GM23338 (cell line): ENCODE results near the gene KRT1. TPM values are rescaled to one million over a fixed set of nuclear protein-coding genes. Genes with fewer than 3 reads are reported as not detected.

ENCODE experiments used
- ATAC-seq: fragments of 200-7000 bp; cut with Tn5 transposase; 3 replicates; pipeline ENCODE4 v1.9.1; 2020
- DNase-seq: peaks from one replicate; pipeline ENCODE4 v3.0.0-alpha.2; 2015; ENCODE audit warnings: low spot score
- H2AFZ ChIP-seq: fragments of 200-600 bp; sonication (generic); 2 replicates; pipeline ENCODE4 v1.8.0; 2016; ENCODE audit warnings: antibody characterized with exemption, mild to moderate bottlenecking, moderate library complexity
- H3F3A ChIP-seq: fragments of 200-600 bp; sonication (generic); replicated peaks from 2 replicates; pipeline ENCODE4 v1.8.0; 2017; ENCODE audit warnings: antibody characterized with exemption, mixed run types, low read depth
- H3K27ac ChIP-seq: fragments of 200-600 bp; sonication (generic); 2 replicates; pipeline ENCODE4 v1.6.1; 2016; ENCODE audit warnings: low read depth
- H3K27me3 ChIP-seq: fragments of 200-600 bp; sonication (generic); 2 replicates; pipeline ENCODE4 v1.8.0; 2016; ENCODE audit warnings: mild to moderate bottlenecking, mixed run types, moderate library complexity; ENCODE audit not compliant: insufficient read depth
- H3K36me3 ChIP-seq: fragments of 200-600 bp; sonication (generic); 2 replicates; pipeline ENCODE4 v1.8.0; 2016; ENCODE audit warnings: mild to moderate bottlenecking; ENCODE audit not compliant: insufficient read depth
- H3K4me1 ChIP-seq: fragments of 200-600 bp; sonication (generic); 2 replicates; pipeline ENCODE4 v1.8.0; 2016; ENCODE audit warnings: mild to moderate bottlenecking, moderate library complexity; ENCODE audit not compliant: insufficient read depth
- H3K4me2 ChIP-seq: fragments of 200-600 bp; sonication (generic); 2 replicates; pipeline ENCODE4 v1.7.1; 2017; ENCODE audit warnings: mixed run types
- H3K4me3 ChIP-seq: fragments of 200-600 bp; sonication (generic); 2 replicates; pipeline ENCODE4 v1.6.1; 2016; ENCODE audit warnings: mixed run types
- H3K79me2 ChIP-seq: fragments of 200-600 bp; sonication (generic); replicated peaks from 2 replicates; pipeline ENCODE4 v1.8.0; 2017; ENCODE audit warnings: mild to moderate bottlenecking; ENCODE audit not compliant: insufficient read depth
- H3K9me2 ChIP-seq: fragments of 200-600 bp; sonication (generic); 2 replicates; pipeline ENCODE4 v1.8.0; 2017; ENCODE audit not compliant: insufficient read depth
- H4K20me1 ChIP-seq: fragments of 200-600 bp; sonication (generic); replicated peaks from 2 replicates; pipeline ENCODE4 v1.8.0; 2017; ENCODE audit warnings: mild to moderate bottlenecking; ENCODE audit not compliant: insufficient read depth
- H3K27ac Mint-ChIP-seq: 2 replicates; pipeline ENCODE4 v1.8.0; 2020; ENCODE audit warnings: inconsistent platforms, mild to moderate bottlenecking, moderate library complexity, mixed read lengths
- H3K27me3 Mint-ChIP-seq: 3 replicates; pipeline ENCODE4 v1.8.0; 2022; ENCODE audit warnings: low read depth, mild to moderate bottlenecking, moderate library complexity, mixed read lengths, inconsistent platforms; ENCODE audit not compliant: insufficient read depth, poor library complexity
- H3K36me3 Mint-ChIP-seq: 3 replicates; pipeline ENCODE4 v1.8.0; 2021; ENCODE audit warnings: low read depth, mild to moderate bottlenecking, inconsistent platforms, moderate library complexity, mixed read lengths
- H3K4me1 Mint-ChIP-seq: 3 replicates; pipeline ENCODE4 v1.8.0; 2020; ENCODE audit warnings: mild to moderate bottlenecking, inconsistent platforms, mixed read lengths
- H3K4me3 Mint-ChIP-seq: 3 replicates; pipeline ENCODE4 v1.8.0; 2021; ENCODE audit warnings: moderate library complexity, mild to moderate bottlenecking, inconsistent platforms, mixed read lengths
- H3K9me3 Mint-ChIP-seq: 3 replicates; pipeline ENCODE4 v1.8.0; 2020; ENCODE audit warnings: moderate library complexity, mild to moderate bottlenecking, inconsistent platforms, mixed read lengths
- EZH2phosphoT487 ChIP-seq: fragments of 200-600 bp; sonication (generic); IDR thresholded peaks from one replicate; pipeline ENCODE4 v1.8.1; 2018; ENCODE audit warnings: antibody characterized with exemption; ENCODE audit not compliant: unreplicated experiment
- JUNB ChIP-seq: IDR thresholded peaks from one replicate; pipeline ENCODE4 v1.6.1; 2016; ENCODE audit warnings: antibody characterized with exemption; ENCODE audit not compliant: unreplicated experiment
- NANOG ChIP-seq: IDR thresholded peaks from 2 replicates; pipeline ENCODE4 v1.6.1; 2016; ENCODE audit warnings: antibody characterized with exemption, borderline replicate concordance
- STAT1 ChIP-seq: IDR thresholded peaks from one replicate; pipeline ENCODE4 v1.6.1; 2016; ENCODE audit warnings: antibody characterized with exemption; ENCODE audit not compliant: unreplicated experiment
- ZNF114 ChIP-seq: fragments of 250-450 bp; sonication (Bioruptor Pico); IDR thresholded peaks from 2 replicates; pipeline ENCODE4 v1.5.0; 2020; ENCODE audit warnings: mild to moderate bottlenecking, moderate library complexity
- ZNF331 ChIP-seq: fragments of 250-450 bp; sonication (Bioruptor Pico); IDR thresholded peaks from 2 replicates; pipeline ENCODE4 v1.5.0; 2020; ENCODE audit warnings: low read depth, mild to moderate bottlenecking, moderate library complexity
- polyA plus RNA-seq: library from polyadenylated mRNA; unstranded; fragments of >200 nt; fragmentation: Nextera tagmentation; extraction: Ambion mirVana; gene quantifications from 2 replicates; pipeline ENCODE4 v1.2.1, GENCODE V29; 2016
- total RNA-seq: library from RNA; depleted of rRNA; stranded (reverse); fragments of >200 nt; shearing (Covaris generic); gene quantifications from 2 replicates; pipeline ENCODE4 v1.2.3, GENCODE V29; 2014
- TF ChIP-seq, protein P1 (sequence below): IDR thresholded peaks from 2 replicates; pipeline ENCODE4 v1.6.1; 2016; ENCODE audit warnings: antibody characterized with exemption
- TF ChIP-seq, protein P2 (sequence below): IDR thresholded peaks from one replicate; pipeline ENCODE4 v1.6.1; 2018; ENCODE audit warnings: antibody characterized with exemption; ENCODE audit not compliant: unreplicated experiment
- TF ChIP-seq, protein P3 (sequence below): fragments of 250-450 bp; sonication (Bioruptor Pico); IDR thresholded peaks from 2 replicates; pipeline ENCODE4 v1.5.0; 2020; ENCODE audit warnings: mild to moderate bottlenecking, moderate library complexity
- TF ChIP-seq, protein P4 (sequence below), 2 experiments: fragments of 200-600 bp in 1 of 2; sonication (generic) in 1 of 2; conservative IDR thresholded peaks; 2 replicates each; pipeline versions ENCODE4 v1.5.1 to v1.6.1; 2016 to 2017; ENCODE audit warnings: antibody characterized with exemption in 2 of 2, low read depth in 2 of 2, mild to moderate bottlenecking in 2 of 2, moderate library complexity in 1 of 2

The KRT1 gene
- total and polyA plus RNA-seq, 2 experiments from 2014 or later, result not detected

DNA sequence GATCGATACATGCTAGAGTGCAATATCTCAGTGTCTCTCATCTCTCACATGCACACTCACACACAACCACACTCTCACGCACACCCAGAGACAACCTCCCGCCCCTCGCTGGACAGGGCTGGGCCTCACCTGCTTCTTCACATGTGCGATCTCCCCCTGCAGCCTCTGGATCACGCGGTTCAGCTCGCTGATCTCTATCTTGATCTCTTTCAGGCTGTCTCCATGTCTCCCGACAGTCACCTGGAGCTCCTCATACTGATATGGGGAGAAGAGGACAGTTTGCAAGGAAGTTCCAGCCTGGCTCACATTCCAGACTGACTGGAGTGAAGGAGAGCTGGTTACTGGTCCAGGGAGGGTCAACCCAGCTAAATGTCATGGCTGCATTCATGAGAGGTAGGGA is 32.6 kb downstream of the KRT1 start:
- no peak overlapping the region for H3K27ac Mint-ChIP-seq
- H3K36me3 Mint-ChIP-seq, result no peaks in the 10 kb centered on the region
- TF ChIP-seq ZNF114 (CRISPR knock-in tag) (no peak), EZH2phosphoT487 (no peak), JUNB (no peak), NANOG (no peak)
- TF ChIP-seq, protein P1, sequence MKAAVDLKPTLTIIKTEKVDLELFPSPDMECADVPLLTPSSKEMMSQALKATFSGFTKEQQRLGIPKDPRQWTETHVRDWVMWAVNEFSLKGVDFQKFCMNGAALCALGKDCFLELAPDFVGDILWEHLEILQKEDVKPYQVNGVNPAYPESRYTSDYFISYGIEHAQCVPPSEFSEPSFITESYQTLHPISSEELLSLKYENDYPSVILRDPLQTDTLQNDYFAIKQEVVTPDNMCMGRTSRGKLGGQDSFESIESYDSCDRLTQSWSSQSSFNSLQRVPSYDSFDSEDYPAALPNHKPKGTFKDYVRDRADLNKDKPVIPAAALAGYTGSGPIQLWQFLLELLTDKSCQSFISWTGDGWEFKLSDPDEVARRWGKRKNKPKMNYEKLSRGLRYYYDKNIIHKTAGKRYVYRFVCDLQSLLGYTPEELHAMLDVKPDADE, result no peak
- TF ChIP-seq, protein P2, sequence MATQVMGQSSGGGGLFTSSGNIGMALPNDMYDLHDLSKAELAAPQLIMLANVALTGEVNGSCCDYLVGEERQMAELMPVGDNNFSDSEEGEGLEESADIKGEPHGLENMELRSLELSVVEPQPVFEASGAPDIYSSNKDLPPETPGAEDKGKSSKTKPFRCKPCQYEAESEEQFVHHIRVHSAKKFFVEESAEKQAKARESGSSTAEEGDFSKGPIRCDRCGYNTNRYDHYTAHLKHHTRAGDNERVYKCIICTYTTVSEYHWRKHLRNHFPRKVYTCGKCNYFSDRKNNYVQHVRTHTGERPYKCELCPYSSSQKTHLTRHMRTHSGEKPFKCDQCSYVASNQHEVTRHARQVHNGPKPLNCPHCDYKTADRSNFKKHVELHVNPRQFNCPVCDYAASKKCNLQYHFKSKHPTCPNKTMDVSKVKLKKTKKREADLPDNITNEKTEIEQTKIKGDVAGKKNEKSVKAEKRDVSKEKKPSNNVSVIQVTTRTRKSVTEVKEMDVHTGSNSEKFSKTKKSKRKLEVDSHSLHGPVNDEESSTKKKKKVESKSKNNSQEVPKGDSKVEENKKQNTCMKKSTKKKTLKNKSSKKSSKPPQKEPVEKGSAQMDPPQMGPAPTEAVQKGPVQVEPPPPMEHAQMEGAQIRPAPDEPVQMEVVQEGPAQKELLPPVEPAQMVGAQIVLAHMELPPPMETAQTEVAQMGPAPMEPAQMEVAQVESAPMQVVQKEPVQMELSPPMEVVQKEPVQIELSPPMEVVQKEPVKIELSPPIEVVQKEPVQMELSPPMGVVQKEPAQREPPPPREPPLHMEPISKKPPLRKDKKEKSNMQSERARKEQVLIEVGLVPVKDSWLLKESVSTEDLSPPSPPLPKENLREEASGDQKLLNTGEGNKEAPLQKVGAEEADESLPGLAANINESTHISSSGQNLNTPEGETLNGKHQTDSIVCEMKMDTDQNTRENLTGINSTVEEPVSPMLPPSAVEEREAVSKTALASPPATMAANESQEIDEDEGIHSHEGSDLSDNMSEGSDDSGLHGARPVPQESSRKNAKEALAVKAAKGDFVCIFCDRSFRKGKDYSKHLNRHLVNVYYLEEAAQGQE, result no peak
- no peaks in the 10 kb centered on the region for H3F3A ChIP-seq
- H3K36me3 ChIP-seq, result no peaks in the 10 kb centered on the region
- H3K4me1 ChIP-seq, result no peaks in the 10 kb centered on the region
- H4K20me1 ChIP-seq, result no peaks in the 10 kb centered on the region
- 0 out of 2 replicates have a peak, but pooled peaks cover 4% of the 10 kb centered on the region for H3K9me2 ChIP-seq
- peaks cover 10% of the 10 kb centered on the region; the same call in 2 of the 3 replicates for H3K9me3 Mint-ChIP-seq
- no peak overlapping the region for H3K4me2 ChIP-seq
- H3K4me1 Mint-ChIP-seq, result no peaks in the 10 kb centered on the region
- DNase-seq (no peak), ATAC-seq (no peak)
- no peaks in the 10 kb centered on the region for H3K79me2 ChIP-seq
- H3K27ac ChIP-seq, result no peak overlapping the region
- peaks cover 8% of the 10 kb centered on the region for H3K27me3 Mint-ChIP-seq
- H2AFZ ChIP-seq, result no peak overlapping the region
- no peak overlapping the region for H3K4me3 ChIP-seq
- H3K27me3 ChIP-seq, result no peaks in the 10 kb centered on the region
- H3K4me3 Mint-ChIP-seq, result no peak overlapping the region

DNA sequence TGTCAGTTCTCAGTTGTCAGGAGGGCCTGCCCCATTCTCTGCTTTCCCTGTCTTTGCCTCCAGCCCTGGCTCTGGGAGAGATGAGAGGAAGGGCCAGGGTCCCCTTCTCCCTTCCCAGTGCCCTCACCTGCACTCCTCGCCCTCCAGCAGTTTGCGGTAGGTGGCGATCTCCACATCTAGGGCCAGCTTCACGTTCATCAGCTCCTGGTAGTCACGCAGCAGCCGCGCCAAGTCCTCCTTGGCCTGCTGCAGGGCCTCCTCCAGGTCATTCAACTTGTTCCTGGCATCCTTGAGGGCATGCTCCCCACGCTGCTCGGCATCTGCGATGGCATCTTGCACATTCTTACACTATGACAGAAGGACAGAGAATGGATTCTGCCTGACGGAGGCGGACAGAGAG is 33.6 kb downstream of the KRT1 start:
- no peaks in the 10 kb centered on the region for H3K27me3 ChIP-seq
- H3K27ac ChIP-seq, result no peak overlapping the region
- no peak overlapping the region for H3K27ac Mint-ChIP-seq
- no peaks in the 10 kb centered on the region for H3K36me3 Mint-ChIP-seq
- TF ChIP-seq STAT1, result no peak
- no peak for TF ChIP-seq ZNF331 (CRISPR knock-in tag)
- TF ChIP-seq JUNB, result no peak
- TF ChIP-seq, protein P3, sequence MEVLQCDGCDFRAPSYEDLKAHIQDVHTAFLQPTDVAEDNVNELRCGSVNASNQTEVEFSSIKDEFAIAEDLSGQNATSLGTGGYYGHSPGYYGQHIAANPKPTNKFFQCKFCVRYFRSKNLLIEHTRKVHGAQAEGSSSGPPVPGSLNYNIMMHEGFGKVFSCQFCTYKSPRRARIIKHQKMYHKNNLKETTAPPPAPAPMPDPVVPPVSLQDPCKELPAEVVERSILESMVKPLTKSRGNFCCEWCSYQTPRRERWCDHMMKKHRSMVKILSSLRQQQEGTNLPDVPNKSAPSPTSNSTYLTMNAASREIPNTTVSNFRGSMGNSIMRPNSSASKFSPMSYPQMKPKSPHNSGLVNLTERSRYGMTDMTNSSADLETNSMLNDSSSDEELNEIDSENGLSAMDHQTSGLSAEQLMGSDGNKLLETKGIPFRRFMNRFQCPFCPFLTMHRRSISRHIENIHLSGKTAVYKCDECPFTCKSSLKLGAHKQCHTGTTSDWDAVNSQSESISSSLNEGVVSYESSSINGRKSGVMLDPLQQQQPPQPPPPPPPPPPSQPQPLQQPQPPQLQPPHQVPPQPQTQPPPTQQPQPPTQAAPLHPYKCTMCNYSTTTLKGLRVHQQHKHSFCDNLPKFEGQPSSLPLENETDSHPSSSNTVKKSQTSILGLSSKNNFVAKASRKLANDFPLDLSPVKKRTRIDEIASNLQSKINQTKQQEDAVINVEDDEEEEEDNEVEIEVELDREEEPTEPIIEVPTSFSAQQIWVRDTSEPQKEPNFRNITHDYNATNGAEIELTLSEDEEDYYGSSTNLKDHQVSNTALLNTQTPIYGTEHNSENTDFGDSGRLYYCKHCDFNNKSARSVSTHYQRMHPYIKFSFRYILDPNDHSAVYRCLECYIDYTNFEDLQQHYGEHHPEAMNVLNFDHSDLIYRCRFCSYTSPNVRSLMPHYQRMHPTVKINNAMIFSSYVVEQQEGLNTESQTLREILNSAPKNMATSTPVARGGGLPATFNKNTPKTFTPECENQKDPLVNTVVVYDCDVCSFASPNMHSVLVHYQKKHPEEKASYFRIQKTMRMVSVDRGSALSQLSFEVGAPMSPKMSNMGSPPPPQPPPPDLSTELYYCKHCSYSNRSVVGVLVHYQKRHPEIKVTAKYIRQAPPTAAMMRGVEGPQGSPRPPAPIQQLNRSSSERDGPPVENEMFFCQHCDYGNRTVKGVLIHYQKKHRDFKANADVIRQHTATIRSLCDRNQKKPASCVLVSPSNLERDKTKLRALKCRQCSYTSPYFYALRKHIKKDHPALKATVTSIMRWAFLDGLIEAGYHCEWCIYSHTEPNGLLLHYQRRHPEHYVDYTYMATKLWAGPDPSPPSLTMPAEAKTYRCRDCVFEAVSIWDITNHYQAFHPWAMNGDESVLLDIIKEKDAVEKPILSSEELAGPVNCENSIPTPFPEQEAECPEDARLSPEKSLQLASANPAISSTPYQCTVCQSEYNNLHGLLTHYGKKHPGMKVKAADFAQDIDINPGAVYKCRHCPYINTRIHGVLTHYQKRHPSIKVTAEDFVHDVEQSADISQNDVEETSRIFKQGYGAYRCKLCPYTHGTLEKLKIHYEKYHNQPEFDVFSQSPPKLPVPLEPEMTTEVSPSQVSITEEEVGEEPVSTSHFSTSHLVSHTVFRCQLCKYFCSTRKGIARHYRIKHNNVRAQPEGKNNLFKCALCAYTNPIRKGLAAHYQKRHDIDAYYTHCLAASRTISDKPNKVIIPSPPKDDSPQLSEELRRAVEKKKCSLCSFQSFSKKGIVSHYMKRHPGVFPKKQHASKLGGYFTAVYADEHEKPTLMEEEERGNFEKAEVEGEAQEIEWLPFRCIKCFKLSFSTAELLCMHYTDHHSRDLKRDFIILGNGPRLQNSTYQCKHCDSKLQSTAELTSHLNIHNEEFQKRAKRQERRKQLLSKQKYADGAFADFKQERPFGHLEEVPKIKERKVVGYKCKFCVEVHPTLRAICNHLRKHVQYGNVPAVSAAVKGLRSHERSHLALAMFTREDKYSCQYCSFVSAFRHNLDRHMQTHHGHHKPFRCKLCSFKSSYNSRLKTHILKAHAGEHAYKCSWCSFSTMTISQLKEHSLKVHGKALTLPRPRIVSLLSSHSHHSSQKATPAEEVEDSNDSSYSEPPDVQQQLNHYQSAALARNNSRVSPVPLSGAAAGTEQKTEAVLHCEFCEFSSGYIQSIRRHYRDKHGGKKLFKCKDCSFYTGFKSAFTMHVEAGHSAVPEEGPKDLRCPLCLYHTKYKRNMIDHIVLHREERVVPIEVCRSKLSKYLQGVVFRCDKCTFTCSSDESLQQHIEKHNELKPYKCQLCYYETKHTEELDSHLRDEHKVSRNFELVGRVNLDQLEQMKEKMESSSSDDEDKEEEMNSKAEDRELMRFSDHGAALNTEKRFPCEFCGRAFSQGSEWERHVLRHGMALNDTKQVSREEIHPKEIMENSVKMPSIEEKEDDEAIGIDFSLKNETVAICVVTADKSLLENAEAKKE (CRISPR knock-in tag), result no peak
- TF ChIP-seq, protein P4, sequence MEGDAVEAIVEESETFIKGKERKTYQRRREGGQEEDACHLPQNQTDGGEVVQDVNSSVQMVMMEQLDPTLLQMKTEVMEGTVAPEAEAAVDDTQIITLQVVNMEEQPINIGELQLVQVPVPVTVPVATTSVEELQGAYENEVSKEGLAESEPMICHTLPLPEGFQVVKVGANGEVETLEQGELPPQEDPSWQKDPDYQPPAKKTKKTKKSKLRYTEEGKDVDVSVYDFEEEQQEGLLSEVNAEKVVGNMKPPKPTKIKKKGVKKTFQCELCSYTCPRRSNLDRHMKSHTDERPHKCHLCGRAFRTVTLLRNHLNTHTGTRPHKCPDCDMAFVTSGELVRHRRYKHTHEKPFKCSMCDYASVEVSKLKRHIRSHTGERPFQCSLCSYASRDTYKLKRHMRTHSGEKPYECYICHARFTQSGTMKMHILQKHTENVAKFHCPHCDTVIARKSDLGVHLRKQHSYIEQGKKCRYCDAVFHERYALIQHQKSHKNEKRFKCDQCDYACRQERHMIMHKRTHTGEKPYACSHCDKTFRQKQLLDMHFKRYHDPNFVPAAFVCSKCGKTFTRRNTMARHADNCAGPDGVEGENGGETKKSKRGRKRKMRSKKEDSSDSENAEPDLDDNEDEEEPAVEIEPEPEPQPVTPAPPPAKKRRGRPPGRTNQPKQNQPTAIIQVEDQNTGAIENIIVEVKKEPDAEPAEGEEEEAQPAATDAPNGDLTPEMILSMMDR (conservative IDR thresholded peaks at IDR 0.05; ENCODE audit: low read depth in 2 of 2), result peak in 1 of 2 experiments; percentile 54; a peak in 2 of 4 replicates
- no peak overlapping the region for H2AFZ ChIP-seq
- H3K79me2 ChIP-seq, result no peaks in the 10 kb centered on the region
- no peaks in the 10 kb centered on the region for H3F3A ChIP-seq
- peak; percentile 21 for DNase-seq
- no peak overlapping the region for H3K4me2 ChIP-seq
- no peaks in the 10 kb centered on the region for H4K20me1 ChIP-seq
- peak; percentile 73 for ATAC-seq
- no peaks in the 10 kb centered on the region for H3K4me1 Mint-ChIP-seq
- H3K4me3 Mint-ChIP-seq, result no peak overlapping the region
- H3K36me3 ChIP-seq, result no peaks in the 10 kb centered on the region
- H3K4me3 ChIP-seq, result no peak overlapping the region
- H3K9me3 Mint-ChIP-seq, result 0 out of 3 replicates have a peak, but pooled peaks cover 2% of the 10 kb centered on the region
- H3K4me1 ChIP-seq, result no peaks in the 10 kb centered on the region
- no peaks in the 10 kb centered on the region for H3K27me3 Mint-ChIP-seq
- H3K9me2 ChIP-seq, result no peaks in the 10 kb centered on the region
